NB4 (cell line): ENCODE measurements around the gene KIAA1671.

ENCODE experiments used
- CTCF ChIP-seq: IDR thresholded peaks from one replicate; pipeline ENCODE4 v1.5.1; 2012; ENCODE audit warnings: low read depth, low read length
- MAX ChIP-seq: IDR thresholded peaks from 2 replicates; pipeline ENCODE4 v1.6.1; 2011; ENCODE audit warnings: low read depth, low read length
- MYC ChIP-seq: IDR thresholded peaks from 2 replicates; pipeline ENCODE4 v1.6.1; 2011; ENCODE audit warnings: low read depth, low read length
- POLR2A ChIP-seq: IDR thresholded peaks from 2 replicates; pipeline ENCODE4 v1.6.1; 2011; ENCODE audit warnings: mild to moderate bottlenecking; ENCODE audit not compliant: insufficient read length; ENCODE audit errors: extremely low read depth

- TF ChIP-seq MYC (no peak), CTCF (no peak), POLR2A (no peak), MAX (no peak)
Observed at GRCh38 chr22:24935771-24936483, 16.6 kb upstream of the KIAA1671 start.
